Activated CD8-positive, alpha-beta memory T cell treated with anti-CD3 and anti-CD28 coated beads, Interleukin-2, amount 10 ng/mL, durations not matched to agents 7 days and 5 days (primary cell): ENCODE measurements around the gene EHBP1L1. TPM values are rescaled to one million over a fixed set of nuclear protein-coding genes. Genes with fewer than 3 reads are reported as not detected.

Source experiments
- ATAC-seq: fragments of 150-1000 bp; cut with Tn5 transposase; one replicate; pipeline ENCODE4 v1.10.0; 2021; ENCODE audit warnings: moderate library complexity
- CTCF ChIA-PET: fragments of 350-600 bp; sonication (Branson Sonifier 250); formaldehyde crosslinking; loops from one replicate; lab custom pipeline; 2021; ENCODE audit warnings: antibody characterized with exemption; lab: Charles Lee
- DNase-seq: peaks from one replicate; pipeline ENCODE4 v3.0.0-alpha.2; 2020
- H3K27ac Mint-ChIP-seq: one replicate; pipeline ENCODE4 v1.8.0; 2021; ENCODE audit warnings: mild to moderate bottlenecking, mixed read lengths
- H3K27me3 Mint-ChIP-seq: one replicate; pipeline ENCODE4 v1.8.0; 2021; ENCODE audit warnings: mixed read lengths
- H3K36me3 Mint-ChIP-seq: one replicate; pipeline ENCODE4 v1.8.0; 2021; ENCODE audit warnings: mild to moderate bottlenecking, mixed read lengths
- H3K4me1 Mint-ChIP-seq: one replicate; pipeline ENCODE4 v1.8.0; 2021; ENCODE audit warnings: mixed read lengths
- H3K4me3 Mint-ChIP-seq: one replicate; pipeline ENCODE4 v1.8.0; 2021; ENCODE audit warnings: mild to moderate bottlenecking, moderate library complexity, mixed read lengths
- H3K9me3 Mint-ChIP-seq: one replicate; pipeline ENCODE4 v1.8.0; 2022; ENCODE audit warnings: low read depth, mixed read lengths
- total RNA-seq, 2 experiments: library from RNA; stranded (reverse); gene quantifications; one replicate each; pipeline ENCODE4 v1.2.3, GENCODE V29; 2021

The EHBP1L1 gene
- total RNA-seq, 2 experiments from 2014 or later: 138 to 140 TPM

GRCh38 chr11:65551572-65552387 is 24.1 kb upstream of the EHBP1L1 start:
- no peak overlapping the region for H3K4me3 Mint-ChIP-seq
- ATAC-seq: peak; percentile 56
- DNase-seq: peak; percentile 75
- peaks cover 68% of the 10 kb centered on the region for H3K4me1 Mint-ChIP-seq
- peak overlapping the region; percentile 58 for H3K27ac Mint-ChIP-seq
- no peaks in the 10 kb centered on the region for H3K9me3 Mint-ChIP-seq
- peaks cover 16% of the 10 kb centered on the region for H3K36me3 Mint-ChIP-seq
- H3K27me3 Mint-ChIP-seq: no peaks in the 10 kb centered on the region
- CTCF ChIA-PET: interaction anchor here (0.5 to 19.4 kb wide), 8 partner anchors 10 to 506 kb away, joined by 3 to 388 read pairs (median 6); partner anchors contain the start of genes FAM89B, LTBP3 and ZNRD2

GRCh38 chr11:65552388-65552951 is 23.4 kb upstream of the EHBP1L1 start:
- peak overlapping the region; percentile 58 for H3K27ac Mint-ChIP-seq
- CTCF ChIA-PET: interaction anchor here (0.5 to 19.4 kb wide), 8 partner anchors 11 to 506 kb away, joined by 3 to 388 read pairs (median 6); partner anchors contain the start of genes FAM89B, LTBP3 and ZNRD2

GRCh38 chr11:65553301-65554001 is 22.4 kb upstream of the EHBP1L1 start:
- ATAC-seq (peak; percentile 73), DNase-seq (peak; percentile 88)
- Mint-ChIP-seq H3K27me3 (no peaks in the 10 kb centered on the region), H3K27ac (peak overlapping the region; percentile 22), H3K9me3 (no peaks in the 10 kb centered on the region), H3K36me3 (peaks cover 16% of the 10 kb centered on the region), H3K4me3 (no peak overlapping the region), H3K4me1 (peaks cover 61% of the 10 kb centered on the region)
- CTCF ChIA-PET: interaction anchor here (3.6 to 19.4 kb wide), 3 partner anchors 12 to 35 kb away, joined by 12 to 388 read pairs (median 42); partner anchors contain the start of genes FAM89B, LTBP3 and ZNRD2

More at GRCh38 chr11:65552388-65552951, 23.4 kb upstream of the EHBP1L1 start:
- ATAC-seq (no peak), DNase-seq (no peak)
- Mint-ChIP-seq H3K36me3 (peaks cover 16% of the 10 kb centered on the region), H3K27me3 (no peaks in the 10 kb centered on the region), H3K4me1 (peaks cover 70% of the 10 kb centered on the region), H3K4me3 (no peak overlapping the region), H3K9me3 (no peaks in the 10 kb centered on the region)

GRCh38 chr11:65554057-65554818 is 21.6 kb upstream of the EHBP1L1 start:
- ATAC-seq (no peak), DNase-seq (no peak)
- Mint-ChIP-seq H3K4me1 (peaks cover 58% of the 10 kb centered on the region), H3K27ac (peak overlapping the region; percentile 74), H3K36me3 (peaks cover 14% of the 10 kb centered on the region), H3K9me3 (no peaks in the 10 kb centered on the region), H3K4me3 (no peak overlapping the region), H3K27me3 (no peaks in the 10 kb centered on the region)
- CTCF ChIA-PET: interaction anchor here (3.4 to 19.4 kb wide), 3 partner anchors 12 to 34 kb away, joined by 12 to 388 read pairs (median 18); partner anchors contain the start of genes FAM89B, LTBP3 and ZNRD2

GRCh38 chr11:65554842-65555430 is 20.9 kb upstream of the EHBP1L1 start:
- Mint-ChIP-seq H3K27ac (peak overlapping the region; percentile 74), H3K4me3 (no peak overlapping the region), H3K36me3 (peaks cover 11% of the 10 kb centered on the region), H3K4me1 (peaks cover 59% of the 10 kb centered on the region), H3K27me3 (no peaks in the 10 kb centered on the region), H3K9me3 (no peaks in the 10 kb centered on the region)
- CTCF ChIA-PET: interaction anchor here (3.4 to 19.4 kb wide), 2 partner anchors 11 to 14 kb away, joined by 18 to 388 read pairs; partner anchors contain the start of genes FAM89B, LTBP3 and ZNRD2
- ATAC-seq (no peak), DNase-seq (no peak)

GRCh38 chr11:65555693-65556231 is 20.1 kb upstream of the EHBP1L1 start:
- CTCF ChIA-PET: interaction anchor here (3.4 to 19.4 kb wide), 2 partner anchors 10 to 15 kb away, joined by 18 to 388 read pairs; partner anchors contain the start of genes FAM89B, LTBP3 and ZNRD2
- ATAC-seq (no peak), DNase-seq (no peak)
- peaks cover 8% of the 10 kb centered on the region for H3K36me3 Mint-ChIP-seq
- no peaks in the 10 kb centered on the region for H3K9me3 Mint-ChIP-seq
- no peak overlapping the region for H3K4me3 Mint-ChIP-seq
- H3K27me3 Mint-ChIP-seq: no peaks in the 10 kb centered on the region
- peak overlapping the region; percentile 54 for H3K27ac Mint-ChIP-seq
- H3K4me1 Mint-ChIP-seq: peaks cover 68% of the 10 kb centered on the region

GRCh38 chr11:65556470-65557279 is 19.2 kb upstream of the EHBP1L1 start:
- Mint-ChIP-seq H3K4me1 (peaks cover 63% of the 10 kb centered on the region), H3K27me3 (no peaks in the 10 kb centered on the region), H3K36me3 (peaks cover under 1% of the 10 kb centered on the region), H3K9me3 (no peaks in the 10 kb centered on the region), H3K4me3 (peak overlapping the region; percentile 70), H3K27ac (peak overlapping the region; percentile 81)
- ATAC-seq (no peak), DNase-seq (no peak)
- CTCF ChIA-PET: interaction anchor here (3.4 to 19.4 kb wide), 2 partner anchors 10 to 16 kb away, joined by 18 to 388 read pairs; partner anchors contain the start of genes FAM89B, LTBP3 and ZNRD2

- ATAC-seq (no peak), DNase-seq (no peak)
- peak overlapping the region; percentile 70 for H3K4me3 Mint-ChIP-seq
These were observed 18.4 kb upstream of the EHBP1L1 start for GRCh38 chr11:65557280-65558001.

GRCh38 chr11:65558002-65558929 is 17.6 kb upstream of the EHBP1L1 start, which contains the start of gene LTBP3:
Gene LTBP3, minus strand, starts transcription at chr11:65558359. Its CDS starts 400 bp downstream, at chr11:65557959.
- H3K4me3 Mint-ChIP-seq: peak within 1 kb of the TSS; percentile 70

More at GRCh38 chr11:65557280-65558001, 18.4 kb upstream of the EHBP1L1 start:
- peaks cover 56% of the 10 kb centered on the region for H3K4me1 Mint-ChIP-seq
- H3K9me3 Mint-ChIP-seq: no peaks in the 10 kb centered on the region
- no peaks in the 10 kb centered on the region for H3K36me3 Mint-ChIP-seq
- no peaks in the 10 kb centered on the region for H3K27me3 Mint-ChIP-seq
- CTCF ChIA-PET: interaction anchor here (3.4 to 19.4 kb wide), 2 partner anchors 9 to 17 kb away, joined by 18 to 388 read pairs; partner anchors contain the start of genes FAM89B, LTBP3 and ZNRD2
- H3K27ac Mint-ChIP-seq: peak overlapping the region; percentile 81

More at GRCh38 chr11:65558002-65558929, 17.6 kb upstream of the EHBP1L1 start, which contains the start of gene LTBP3:
- peak; percentile 56 for ATAC-seq
- no peak for DNase-seq
- H3K27ac Mint-ChIP-seq: peak within 1 kb of the TSS; percentile 81
- no peaks in the 10 kb centered on the region for H3K9me3 Mint-ChIP-seq
- no peaks in the 10 kb centered on the region for H3K27me3 Mint-ChIP-seq
- H3K36me3 Mint-ChIP-seq: no peaks in the 10 kb centered on the region
- CTCF ChIA-PET: interaction anchor here (0.8 to 16.3 kb wide), 7 partner anchors 9 to 171 kb away, joined by 3 to 388 read pairs (median 5); partner anchors contain the start of genes FAM89B and ZNRD2
- H3K4me1 Mint-ChIP-seq: peaks cover 48% of the 10 kb centered on the region
